ENCODE measurements around the gene OTUD6A. TPM values are rescaled to one million over a fixed set of nuclear protein-coding genes. Genes with fewer than 3 reads are reported as not detected.

The OTUD6A gene
- total and polyA plus RNA-seq, 2 donors from 2014 or later = not detected

DNA sequence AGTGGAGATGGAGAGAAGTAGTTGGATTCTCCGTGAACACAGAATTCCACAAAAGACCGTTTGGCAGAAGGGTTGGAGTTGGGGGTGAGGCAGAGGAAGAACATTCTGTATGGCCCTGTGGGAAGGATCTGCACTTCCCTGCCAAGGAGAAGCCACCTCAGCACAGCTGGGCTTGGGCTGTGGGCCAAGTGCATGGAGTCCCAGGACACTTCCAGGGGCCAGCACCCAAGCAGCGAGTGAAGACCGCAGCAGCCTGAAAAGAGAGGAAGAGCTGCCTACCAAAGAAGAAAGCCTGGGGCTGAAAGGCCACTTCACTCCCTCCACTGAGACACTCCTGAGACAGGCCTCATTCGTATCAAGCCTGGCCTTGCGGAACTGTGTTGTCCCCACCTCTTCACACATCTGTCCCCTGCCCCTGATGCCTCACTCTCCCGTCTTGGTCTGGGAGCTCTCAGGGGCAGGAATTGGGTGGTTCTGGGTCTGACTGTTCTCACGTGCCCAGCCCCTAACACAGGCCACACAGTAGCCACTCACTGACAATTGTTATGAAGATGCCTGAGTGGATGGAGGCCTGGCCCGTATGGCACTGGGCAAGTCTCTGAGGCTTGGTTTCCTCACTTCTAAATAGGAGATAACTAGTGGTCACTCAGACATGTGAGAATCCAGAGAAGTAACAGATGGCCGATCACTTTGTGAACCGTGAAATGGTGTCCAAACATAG is 9.2 kb upstream of the OTUD6A start:
- H3K9ac ChIP-seq (ENCODE audit: low read length in 3 of 3) = no peak overlapping the region
- H3K4me3 ChIP-seq (ENCODE audit: low read length in 3 of 3) = no peak overlapping the region
- intact Hi-C loops (cut with DNase I) = no loop called here
- TF ChIP-seq, protein P1, sequence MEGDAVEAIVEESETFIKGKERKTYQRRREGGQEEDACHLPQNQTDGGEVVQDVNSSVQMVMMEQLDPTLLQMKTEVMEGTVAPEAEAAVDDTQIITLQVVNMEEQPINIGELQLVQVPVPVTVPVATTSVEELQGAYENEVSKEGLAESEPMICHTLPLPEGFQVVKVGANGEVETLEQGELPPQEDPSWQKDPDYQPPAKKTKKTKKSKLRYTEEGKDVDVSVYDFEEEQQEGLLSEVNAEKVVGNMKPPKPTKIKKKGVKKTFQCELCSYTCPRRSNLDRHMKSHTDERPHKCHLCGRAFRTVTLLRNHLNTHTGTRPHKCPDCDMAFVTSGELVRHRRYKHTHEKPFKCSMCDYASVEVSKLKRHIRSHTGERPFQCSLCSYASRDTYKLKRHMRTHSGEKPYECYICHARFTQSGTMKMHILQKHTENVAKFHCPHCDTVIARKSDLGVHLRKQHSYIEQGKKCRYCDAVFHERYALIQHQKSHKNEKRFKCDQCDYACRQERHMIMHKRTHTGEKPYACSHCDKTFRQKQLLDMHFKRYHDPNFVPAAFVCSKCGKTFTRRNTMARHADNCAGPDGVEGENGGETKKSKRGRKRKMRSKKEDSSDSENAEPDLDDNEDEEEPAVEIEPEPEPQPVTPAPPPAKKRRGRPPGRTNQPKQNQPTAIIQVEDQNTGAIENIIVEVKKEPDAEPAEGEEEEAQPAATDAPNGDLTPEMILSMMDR (IDR thresholded peaks at IDR 0.05; ENCODE audit: borderline replicate concordance, extremely low read depth, insufficient read depth) = no peak
- no peak overlapping the region for H3K27ac ChIP-seq (ENCODE audit: low read depth in 2 of 2, low read length in 2 of 2)
- DNase-seq (no peak), FAIRE-seq (no peak)
- H3K36me3 ChIP-seq (ENCODE audit: control insufficient read depth in 2 of 3, insufficient read depth in 3 of 3, low read length in 3 of 3) = no peaks in the 10 kb centered on the region
- no peaks in the 10 kb centered on the region for H3K4me1 ChIP-seq (ENCODE audit: control insufficient read depth in 2 of 3, insufficient read depth in 2 of 3, low read depth in 1 of 3, low read length in 3 of 3)
- no peaks in the 10 kb centered on the region for H3K27me3 ChIP-seq (ENCODE audit: control insufficient read depth, insufficient read depth, low read length)
- no peaks in the 10 kb centered on the region for H3K9me3 ChIP-seq (ENCODE audit: control insufficient read depth in 2 of 3, insufficient read depth in 1 of 3, low read length in 3 of 3)

DNA sequence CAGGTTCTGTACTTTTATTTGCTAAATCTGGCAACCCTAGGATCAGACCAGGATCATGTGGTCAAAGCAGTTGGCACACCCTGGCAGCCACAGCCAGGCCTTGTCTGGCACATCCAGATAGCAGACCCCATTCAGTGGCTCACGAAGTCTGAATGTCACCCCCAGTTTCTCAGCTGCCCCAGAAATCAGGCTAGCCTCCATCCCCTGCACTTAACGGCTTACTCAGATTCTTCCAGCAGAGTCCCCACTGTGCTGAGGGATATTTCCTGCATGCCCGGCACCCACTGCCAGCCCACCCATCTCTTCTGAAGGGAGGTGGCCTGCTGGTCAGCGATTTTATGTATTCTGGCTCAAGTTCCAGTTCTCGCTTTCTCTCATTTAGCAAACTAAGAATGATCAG is 7.9 kb upstream of the OTUD6A start:
- no peak for FAIRE-seq
- Histone ChIP-seq H3K4me1 (ENCODE audit: control insufficient read depth in 2 of 3, insufficient read depth in 2 of 3, low read depth in 1 of 3, low read length in 3 of 3) (no peaks in the 10 kb centered on the region), H3K27me3 (ENCODE audit: control insufficient read depth, insufficient read depth, low read length) (no peaks in the 10 kb centered on the region), H3K4me3 (ENCODE audit: low read length in 3 of 3) (no peak overlapping the region), H3K27ac (ENCODE audit: low read depth in 2 of 2, low read length in 2 of 2) (no peak overlapping the region), H3K9me3 (ENCODE audit: control insufficient read depth in 2 of 3, insufficient read depth in 1 of 3, low read length in 3 of 3) (no peaks in the 10 kb centered on the region), H3K36me3 (ENCODE audit: control insufficient read depth in 2 of 3, insufficient read depth in 3 of 3, low read length in 3 of 3) (no peaks in the 10 kb centered on the region), H3K9ac (ENCODE audit: low read length in 3 of 3) (no peak overlapping the region)
- TF ChIP-seq, protein P1 (IDR thresholded peaks at IDR 0.05; ENCODE audit: borderline replicate concordance, extremely low read depth, insufficient read depth) = no peak
- intact Hi-C loops (cut with DNase I) = no loop called here
- no peak for DNase-seq

DNA sequence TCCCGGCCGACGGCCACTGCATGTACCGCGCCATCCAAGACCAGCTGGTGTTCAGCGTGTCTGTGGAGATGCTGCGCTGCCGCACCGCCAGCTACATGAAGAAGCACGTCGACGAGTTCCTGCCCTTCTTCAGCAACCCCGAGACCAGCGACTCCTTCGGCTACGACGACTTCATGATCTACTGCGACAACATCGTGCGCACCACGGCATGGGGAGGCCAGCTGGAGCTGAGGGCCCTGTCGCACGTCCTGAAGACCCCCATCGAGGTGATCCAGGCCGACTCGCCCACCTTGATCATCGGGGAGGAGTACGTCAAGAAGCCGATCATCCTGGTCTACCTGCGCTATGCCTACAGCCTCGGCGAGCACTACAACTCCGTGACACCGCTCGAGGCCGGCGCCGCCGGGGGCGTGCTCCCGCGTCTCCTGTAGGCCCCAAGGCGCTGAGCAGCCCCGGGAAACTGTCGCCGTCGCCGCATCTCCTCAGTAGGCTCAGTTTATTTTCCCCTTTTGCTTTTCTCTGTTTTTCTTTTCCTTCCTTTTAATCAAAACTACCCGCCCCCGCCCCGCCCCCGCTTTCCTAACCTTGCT is 799 bp downstream of the OTUD6A start:
- DNase-seq = no peak
- TF ChIP-seq, protein P1 (IDR thresholded peaks at IDR 0.05; ENCODE audit: borderline replicate concordance, extremely low read depth, insufficient read depth) = no peak
- Histone ChIP-seq H3K27ac (ENCODE audit: low read depth in 2 of 2, low read length in 2 of 2) (no peak overlapping the region), H3K9ac (ENCODE audit: low read length in 3 of 3) (no peak overlapping the region), H3K4me3 (ENCODE audit: low read length in 3 of 3) (no peak overlapping the region), H3K4me1 (ENCODE audit: control insufficient read depth in 2 of 3, insufficient read depth in 2 of 3, low read depth in 1 of 3, low read length in 3 of 3) (no peaks in the 10 kb centered on the region), H3K9me3 (ENCODE audit: control insufficient read depth in 2 of 3, insufficient read depth in 1 of 3, low read length in 3 of 3) (no peaks in the 10 kb centered on the region), H3K27me3 (ENCODE audit: control insufficient read depth, insufficient read depth, low read length) (no peaks in the 10 kb centered on the region), H3K36me3 (ENCODE audit: control insufficient read depth in 2 of 3, insufficient read depth in 3 of 3, low read length in 3 of 3) (no peaks in the 10 kb centered on the region)
- intact Hi-C loops (cut with DNase I) = no loop called here
- FAIRE-seq = no peak
